Epithelial cell of esophagus (primary cell): ENCODE measurements around the gene BPI.

ENCODE experiments used
- DNase-seq: peaks from one replicate; pipeline ENCODE4 v3.0.0; 2010; ENCODE audit warnings: low read depth
- H3K4me3 ChIP-seq: 2 replicates; pipeline ENCODE4 v1.5.1; 2011; ENCODE audit warnings: mild to moderate bottlenecking, low read length, control low read depth
- CTCF ChIP-seq: IDR thresholded peaks from 2 replicates; pipeline ENCODE4 v1.5.1; 2011; ENCODE audit warnings: low read depth, mild to moderate bottlenecking, low read length, control low read depth, inconsistent platforms; ENCODE audit not compliant: insufficient read depth; ENCODE audit errors: missing control alignments

The BPI gene

GRCh38 chr20:38269715-38270114 is 34.2 kb upstream of the BPI start:
- TF ChIP-seq CTCF, result no peak

GRCh38 chr20:38270869-38271605 is 32.9 kb upstream of the BPI start:
- no peak overlapping the region for H3K4me3 ChIP-seq
- DNase-seq, result peak; percentile 92
- TF ChIP-seq CTCF, result no peak

More at GRCh38 chr20:38269715-38270114, 34.2 kb upstream of the BPI start:
- no peak overlapping the region for H3K4me3 ChIP-seq
- DNase-seq, result no peak

- no peak for TF ChIP-seq CTCF
- DNase-seq, result no peak
- H3K4me3 ChIP-seq, result no peak overlapping the region
Measured at GRCh38 chr20:38271608-38272120, 32.3 kb upstream of the BPI start.

GRCh38 chr20:38272398-38272797 is 31.6 kb upstream of the BPI start:
- no peak for TF ChIP-seq CTCF
- no peak overlapping the region for H3K4me3 ChIP-seq
- DNase-seq, result peak; percentile 71

- no peak for TF ChIP-seq CTCF
- no peak overlapping the region for H3K4me3 ChIP-seq
Measured at GRCh38 chr20:38272961-38273360, 31.0 kb upstream of the BPI start.

GRCh38 chr20:38275815-38276550 is 28.0 kb upstream of the BPI start:
- TF ChIP-seq CTCF, result no peak
- peak; percentile 88 for DNase-seq
- no peak overlapping the region for H3K4me3 ChIP-seq

More at GRCh38 chr20:38272961-38273360, 31.0 kb upstream of the BPI start:
- DNase-seq, result no peak
